SK-N-MC (cell line): Measurements from ENCODE around the gene PRKN.

Source experiments
- EZH2 ChIP-seq: fragments of 200-600 bp; sonication (generic); IDR thresholded peaks from one replicate; pipeline ENCODE4 v1.6.1; 2017; ENCODE audit warnings: antibody characterized with exemption
- FOXP2 ChIP-seq: optimal IDR thresholded peaks from 2 replicates; pipeline ENCODE3; 2011; ENCODE audit warnings: mild to moderate bottlenecking, moderate library complexity; ENCODE audit not compliant: insufficient read depth; ENCODE audit errors: extremely low read length, control extremely low read depth
- POLR2AphosphoS5 ChIP-seq: IDR thresholded peaks from 2 replicates; pipeline ENCODE4 v1.6.1; 2012; ENCODE audit warnings: mild to moderate bottlenecking, low read depth, low read length, borderline replicate concordance

DNA sequence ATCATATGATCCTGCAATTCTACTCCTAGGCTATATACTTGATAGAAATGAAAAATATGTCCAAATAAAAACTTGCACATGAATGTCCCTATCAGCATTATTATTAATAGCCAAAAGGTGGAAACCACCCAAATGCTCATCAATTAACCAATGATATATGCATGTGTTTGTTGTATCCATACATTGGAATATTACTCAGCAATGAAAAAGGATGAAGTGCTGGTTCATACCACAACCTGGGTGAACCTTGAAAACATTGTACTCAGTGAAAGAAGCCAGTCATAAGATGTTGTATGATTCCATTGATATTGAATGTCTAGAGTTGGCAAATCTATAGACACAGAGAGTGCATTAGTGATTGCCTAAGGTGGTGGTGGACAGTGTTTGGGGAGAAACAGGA, 267.6 kb downstream of the PRKN start:
- TF ChIP-seq POLR2AphosphoS5, result no peak
- no peak for TF ChIP-seq EZH2
- no peak for TF ChIP-seq FOXP2
